ENCODE results near the gene ZBTB34.

DNA sequence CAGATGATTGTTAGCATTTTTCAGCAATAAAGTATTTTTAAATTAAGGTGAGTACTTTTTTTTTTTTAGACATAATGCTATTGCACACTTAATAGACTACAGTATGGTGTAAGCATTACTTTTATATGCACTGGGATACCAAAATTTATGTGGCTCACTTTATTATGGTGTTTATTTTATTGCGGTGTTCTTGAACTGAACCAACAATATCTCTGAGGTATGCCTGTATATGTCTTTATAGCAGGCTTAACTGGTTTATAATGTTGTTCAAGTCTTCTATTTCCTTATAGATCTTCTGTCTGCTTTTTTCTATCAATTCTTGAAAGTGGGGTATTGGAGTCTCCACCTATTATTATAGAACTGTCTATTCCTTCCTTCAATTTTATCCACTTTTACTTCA lies 37.6 kb upstream of the ZBTB34 start:
- TF ChIP-seq POLR2AphosphoS5 (IDR thresholded peaks at IDR 0.05; ENCODE audit: low read depth, low read length) = no peak
- TF ChIP-seq POLR2A (IDR thresholded peaks at IDR 0.05; ENCODE audit: low read depth, low read length) = no peak
- no peak for TF ChIP-seq TAF1 (IDR thresholded peaks at IDR 0.05; ENCODE audit: low read depth, low read length)
- TF ChIP-seq POU2F2 (IDR thresholded peaks at IDR 0.05; ENCODE audit: low read depth, low read length) = no peak
- TF ChIP-seq PAX5 (IDR thresholded peaks at IDR 0.05; ENCODE audit: insufficient read depth, low read length, severe bottlenecking) = no peak

Measured in GM12891 (cell line).